ENCODE measurements around the gene RNF4.

DNA sequence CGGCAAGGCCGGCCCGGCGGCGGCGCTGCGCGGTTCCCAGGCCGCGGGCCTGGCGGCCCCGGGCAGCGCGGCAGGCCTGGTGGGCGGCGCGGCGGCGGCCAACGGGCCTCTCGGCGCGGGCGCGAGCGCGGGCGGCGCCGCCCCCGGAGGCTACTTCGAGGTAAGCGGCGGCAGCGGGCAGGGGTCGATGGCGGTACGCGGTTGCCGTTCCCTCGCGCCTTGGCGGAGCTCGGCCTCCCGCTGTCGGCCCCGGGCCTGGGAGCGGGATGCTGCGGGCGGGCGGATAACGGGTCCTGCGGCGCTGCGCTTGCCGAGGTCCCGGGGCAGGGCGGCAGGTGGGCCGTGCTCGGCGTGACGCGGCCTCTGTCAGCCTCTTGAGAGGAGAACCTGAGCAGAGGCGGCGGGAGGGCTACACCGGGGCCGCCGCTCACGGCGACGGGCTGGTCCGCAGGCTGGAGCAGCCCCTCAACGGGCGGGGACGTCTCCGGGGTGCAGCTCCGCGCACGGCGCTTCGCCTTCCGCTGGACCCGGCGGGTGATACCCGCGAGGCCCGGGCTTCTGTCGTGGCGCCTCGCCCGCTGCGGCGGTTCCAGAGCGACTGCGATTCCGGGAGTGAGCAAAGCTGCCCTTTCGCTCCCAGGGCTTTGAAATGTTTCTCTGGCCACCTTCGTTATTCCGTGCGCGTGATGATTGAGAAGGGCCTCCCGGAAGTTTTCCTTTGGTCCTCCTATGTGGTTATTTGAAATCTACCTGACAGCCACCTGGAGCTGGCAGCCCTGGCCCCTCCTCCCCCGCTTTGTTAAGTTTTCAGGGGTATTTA, 68.3 kb downstream of the RNF4 start:
- TF ChIP-seq, protein P1, sequence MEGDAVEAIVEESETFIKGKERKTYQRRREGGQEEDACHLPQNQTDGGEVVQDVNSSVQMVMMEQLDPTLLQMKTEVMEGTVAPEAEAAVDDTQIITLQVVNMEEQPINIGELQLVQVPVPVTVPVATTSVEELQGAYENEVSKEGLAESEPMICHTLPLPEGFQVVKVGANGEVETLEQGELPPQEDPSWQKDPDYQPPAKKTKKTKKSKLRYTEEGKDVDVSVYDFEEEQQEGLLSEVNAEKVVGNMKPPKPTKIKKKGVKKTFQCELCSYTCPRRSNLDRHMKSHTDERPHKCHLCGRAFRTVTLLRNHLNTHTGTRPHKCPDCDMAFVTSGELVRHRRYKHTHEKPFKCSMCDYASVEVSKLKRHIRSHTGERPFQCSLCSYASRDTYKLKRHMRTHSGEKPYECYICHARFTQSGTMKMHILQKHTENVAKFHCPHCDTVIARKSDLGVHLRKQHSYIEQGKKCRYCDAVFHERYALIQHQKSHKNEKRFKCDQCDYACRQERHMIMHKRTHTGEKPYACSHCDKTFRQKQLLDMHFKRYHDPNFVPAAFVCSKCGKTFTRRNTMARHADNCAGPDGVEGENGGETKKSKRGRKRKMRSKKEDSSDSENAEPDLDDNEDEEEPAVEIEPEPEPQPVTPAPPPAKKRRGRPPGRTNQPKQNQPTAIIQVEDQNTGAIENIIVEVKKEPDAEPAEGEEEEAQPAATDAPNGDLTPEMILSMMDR (conservative IDR thresholded peaks at IDR 0.05; ENCODE audit: low read length) = no peak
- no peak for TF ChIP-seq EZH2phosphoT487 (IDR thresholded peaks at IDR 0.05; ENCODE audit: borderline replicate concordance, low read depth, low read length)

Measured in OCI-LY7 (cell line).